Measurements from ENCODE around the gene FAM111B. TPM values are rescaled to one million over a fixed set of nuclear protein-coding genes. Genes with fewer than 3 reads are reported as not detected.
"Not testable (repeated sequence)": the region's sequence is repeated elsewhere in the genome, so short reads cannot be mapped to it uniquely, and the experiment has no call there.

FAM111B gene
- total RNA-seq, 1 donor from 2014 or later, result 0.87 TPM

- Histone ChIP-seq H3K27me3 (peaks cover 7% of the 10 kb centered on the region), H3K9me3 (no peaks in the 10 kb centered on the region), H3K27ac (no peak overlapping the region), H3K4me3 (no peak overlapping the region), H3K4me1 (no peaks in the 10 kb centered on the region), H3K36me3 (no peaks in the 10 kb centered on the region)
- ATAC-seq, result no peak
- TF ChIP-seq, protein P1, sequence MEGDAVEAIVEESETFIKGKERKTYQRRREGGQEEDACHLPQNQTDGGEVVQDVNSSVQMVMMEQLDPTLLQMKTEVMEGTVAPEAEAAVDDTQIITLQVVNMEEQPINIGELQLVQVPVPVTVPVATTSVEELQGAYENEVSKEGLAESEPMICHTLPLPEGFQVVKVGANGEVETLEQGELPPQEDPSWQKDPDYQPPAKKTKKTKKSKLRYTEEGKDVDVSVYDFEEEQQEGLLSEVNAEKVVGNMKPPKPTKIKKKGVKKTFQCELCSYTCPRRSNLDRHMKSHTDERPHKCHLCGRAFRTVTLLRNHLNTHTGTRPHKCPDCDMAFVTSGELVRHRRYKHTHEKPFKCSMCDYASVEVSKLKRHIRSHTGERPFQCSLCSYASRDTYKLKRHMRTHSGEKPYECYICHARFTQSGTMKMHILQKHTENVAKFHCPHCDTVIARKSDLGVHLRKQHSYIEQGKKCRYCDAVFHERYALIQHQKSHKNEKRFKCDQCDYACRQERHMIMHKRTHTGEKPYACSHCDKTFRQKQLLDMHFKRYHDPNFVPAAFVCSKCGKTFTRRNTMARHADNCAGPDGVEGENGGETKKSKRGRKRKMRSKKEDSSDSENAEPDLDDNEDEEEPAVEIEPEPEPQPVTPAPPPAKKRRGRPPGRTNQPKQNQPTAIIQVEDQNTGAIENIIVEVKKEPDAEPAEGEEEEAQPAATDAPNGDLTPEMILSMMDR (IDR thresholded peaks at IDR 0.05), result no peak
- intact Hi-C loops (cut with DNase I), result no loop called here
- no peak for DNase-seq
These were observed 38.0 kb upstream of the FAM111B start for GRCh38 chr11:59069087-59069486.

GRCh38 chr11:59076876-59077571 is 30.0 kb upstream of the FAM111B start:
- TF ChIP-seq, protein P1 (IDR thresholded peaks at IDR 0.05), result no peak
- peak; percentile 48 for ATAC-seq
- peaks cover 16% of the 10 kb centered on the region for H3K27me3 ChIP-seq
- DNase-seq, result no peak
- H3K4me3 ChIP-seq, result no peak overlapping the region
- no peaks in the 10 kb centered on the region for H3K4me1 ChIP-seq
- intact Hi-C loops (cut with DNase I), result no loop called here
- no peaks in the 10 kb centered on the region for H3K9me3 ChIP-seq
- H3K36me3 ChIP-seq, result no peaks in the 10 kb centered on the region
- H3K27ac ChIP-seq, result no peak overlapping the region

GRCh38 chr11:59078435-59078834 is 28.6 kb upstream of the FAM111B start:
- TF ChIP-seq, protein P1 (IDR thresholded peaks at IDR 0.05), result no peak
- Histone ChIP-seq H3K27me3 (peaks cover 16% of the 10 kb centered on the region), H3K9me3 (no peaks in the 10 kb centered on the region), H3K4me1 (no peaks in the 10 kb centered on the region), H3K36me3 (no peaks in the 10 kb centered on the region), H3K27ac (no peak overlapping the region), H3K4me3 (no peak overlapping the region)
- intact Hi-C loops (cut with DNase I), result no loop called here
- ATAC-seq, result no peak
- DNase-seq, result no peak

- intact Hi-C loops (cut with DNase I), result no loop called here
These were observed 28.0 kb upstream of the FAM111B start for GRCh38 chr11:59079086-59079485.

DNA sequence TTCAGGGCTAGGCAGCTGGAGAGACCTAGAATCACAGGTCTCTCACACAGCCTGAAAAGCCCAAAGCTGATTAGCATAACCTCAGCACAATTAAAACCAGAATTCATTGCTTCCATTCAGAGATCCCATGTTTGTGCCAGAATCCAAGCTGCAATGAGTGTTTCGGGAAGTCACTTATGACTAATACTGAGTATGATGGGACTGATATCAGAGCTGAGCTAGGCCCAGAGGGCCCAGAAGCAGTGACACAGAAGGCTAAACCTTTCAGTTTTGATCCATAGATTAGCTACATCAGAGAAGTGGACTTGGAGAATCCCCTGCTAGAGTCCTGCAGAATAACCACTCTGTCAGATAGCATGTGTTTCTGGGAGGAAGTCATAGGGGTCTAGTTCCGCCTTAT is 26.6 kb upstream of the FAM111B start:
- intact Hi-C loops (cut with DNase I); DNase-seq: not testable (repeated sequence)

More at GRCh38 chr11:59079086-59079485, 28.0 kb upstream of the FAM111B start:
- Histone ChIP-seq H3K36me3 (no peaks in the 10 kb centered on the region), H3K4me3 (no peak overlapping the region), H3K27ac (no peak overlapping the region), H3K4me1 (no peaks in the 10 kb centered on the region), H3K27me3 (peaks cover 16% of the 10 kb centered on the region), H3K9me3 (no peaks in the 10 kb centered on the region)
- TF ChIP-seq, protein P1 (IDR thresholded peaks at IDR 0.05), result no peak
- no peak for ATAC-seq
- DNase-seq, result no peak

GRCh38 chr11:59081430-59082020 is 25.5 kb upstream of the FAM111B start:
- ATAC-seq; H3K27ac ChIP-seq; H3K4me3 ChIP-seq; H3K9me3 ChIP-seq; H3K27me3 ChIP-seq; intact Hi-C loops (cut with DNase I); H3K4me1 ChIP-seq; DNase-seq; H3K36me3 ChIP-seq: not testable (repeated sequence)

More for the DNA sequence above, 26.6 kb upstream of the FAM111B start:
- not testable (repeated sequence) for ATAC-seq, H3K9me3 ChIP-seq, H3K4me1 ChIP-seq, H3K4me3 ChIP-seq, H3K36me3 ChIP-seq, H3K27ac ChIP-seq
- H3K27me3 ChIP-seq, result peaks cover 12% of the 10 kb centered on the region

GRCh38 chr11:59086007-59086406 is 21.0 kb upstream of the FAM111B start, which contains the start of gene GLYATL1B:
TSS of gene GLYATL1B (plus strand) at chr11:59086307. CDS start at chr11:59086307, 0 bp downstream.
- H3K36me3 ChIP-seq; H3K4me1 ChIP-seq; H3K27ac ChIP-seq; H3K4me3 ChIP-seq; ATAC-seq; H3K27me3 ChIP-seq; intact Hi-C loops (cut with DNase I); H3K9me3 ChIP-seq; DNase-seq: not testable (repeated sequence)

Data from upper lobe of right lung (tissue), 1 donor.